Left ventricle myocardium inferior (tissue), 1 donor: Measurements from ENCODE around the gene ZNF41. TPM values are rescaled to one million over a fixed set of nuclear protein-coding genes. Genes with fewer than 3 reads are reported as not detected.

ENCODE experiments used
- DNase-seq: peaks from one replicate; pipeline ENCODE4 v3.0.0-alpha.2; 2020
- H3K27ac ChIP-seq: fragments of 200-600 bp; replicated peaks from 2 replicates; pipeline ENCODE4 v1.8.0; 2021
- H3K27me3 ChIP-seq: fragments of 200-600 bp; 2 replicates; pipeline ENCODE4 v1.8.0; 2021; ENCODE audit warnings: low read depth
- H3K36me3 ChIP-seq: fragments of 200-600 bp; 2 replicates; pipeline ENCODE4 v1.8.0; 2021
- H3K4me1 ChIP-seq: fragments of 200-600 bp; 2 replicates; pipeline ENCODE4 v1.8.0; 2021
- H3K4me3 ChIP-seq: fragments of 200-600 bp; 2 replicates; pipeline ENCODE4 v1.8.0; 2021; ENCODE audit warnings: mild to moderate bottlenecking, moderate library complexity
- H3K9me3 ChIP-seq: fragments of 200-600 bp; replicated peaks from 2 replicates; pipeline ENCODE4 v1.8.0; 2021
- intact Hi-C: fragments of 100-400 bp; cut with micrococcal nuclease; formaldehyde crosslinking; loops from one replicate; pipeline ENCODE4 v1.11.0; 2022
- total RNA-seq: library from RNA; stranded (reverse); fragmentation: NEBNext Ultra II Directional; extraction: Animal tissue kit (Norgen Biotek cat#: 25700); gene quantifications from one replicate; pipeline ENCODE4 v1.2.1, GENCODE V29; 2021
- TF ChIP-seq, protein P1 (sequence below): fragments of 200-600 bp; IDR thresholded peaks from 2 replicates; pipeline ENCODE4 v1.8.0; 2021; ENCODE audit warnings: antibody characterized with exemption, mild to moderate bottlenecking, borderline replicate concordance
- donor health status: DM: no; HTN: yes; CAD: no; lungs with severe emphysema.

ZNF41 gene
- total RNA-seq, 1 donor from 2014 or later, result 16.1 TPM

DNA sequence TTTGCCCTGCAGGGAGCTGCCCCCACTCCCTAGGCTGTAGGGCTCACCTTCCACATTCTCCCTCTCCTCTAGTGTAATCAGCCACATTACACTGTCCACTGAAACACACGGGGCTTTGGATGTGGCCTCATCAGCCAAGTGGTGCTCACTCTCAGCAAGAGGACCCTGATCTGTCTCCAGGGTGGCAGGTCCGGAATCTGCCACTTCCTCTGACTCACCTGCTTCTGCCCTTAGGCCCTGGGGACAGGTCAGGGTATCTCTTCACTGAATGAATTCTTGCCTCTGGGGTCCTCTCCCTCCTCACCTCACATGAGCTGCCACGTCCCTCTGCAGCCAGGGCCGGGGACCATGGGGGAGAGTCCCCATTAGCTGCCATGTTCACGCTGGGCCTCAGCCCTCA lies 15.9 kb downstream of the ZNF41 start:
- no peak for DNase-seq
- Histone ChIP-seq H3K27ac (no peak overlapping the region), H3K36me3 (peaks cover 7% of the 10 kb centered on the region), H3K4me3 (no peak overlapping the region), H3K4me1 (no peaks in the 10 kb centered on the region), H3K9me3 (no peaks in the 10 kb centered on the region), H3K27me3 (no peaks in the 10 kb centered on the region)
- TF ChIP-seq, protein P1, sequence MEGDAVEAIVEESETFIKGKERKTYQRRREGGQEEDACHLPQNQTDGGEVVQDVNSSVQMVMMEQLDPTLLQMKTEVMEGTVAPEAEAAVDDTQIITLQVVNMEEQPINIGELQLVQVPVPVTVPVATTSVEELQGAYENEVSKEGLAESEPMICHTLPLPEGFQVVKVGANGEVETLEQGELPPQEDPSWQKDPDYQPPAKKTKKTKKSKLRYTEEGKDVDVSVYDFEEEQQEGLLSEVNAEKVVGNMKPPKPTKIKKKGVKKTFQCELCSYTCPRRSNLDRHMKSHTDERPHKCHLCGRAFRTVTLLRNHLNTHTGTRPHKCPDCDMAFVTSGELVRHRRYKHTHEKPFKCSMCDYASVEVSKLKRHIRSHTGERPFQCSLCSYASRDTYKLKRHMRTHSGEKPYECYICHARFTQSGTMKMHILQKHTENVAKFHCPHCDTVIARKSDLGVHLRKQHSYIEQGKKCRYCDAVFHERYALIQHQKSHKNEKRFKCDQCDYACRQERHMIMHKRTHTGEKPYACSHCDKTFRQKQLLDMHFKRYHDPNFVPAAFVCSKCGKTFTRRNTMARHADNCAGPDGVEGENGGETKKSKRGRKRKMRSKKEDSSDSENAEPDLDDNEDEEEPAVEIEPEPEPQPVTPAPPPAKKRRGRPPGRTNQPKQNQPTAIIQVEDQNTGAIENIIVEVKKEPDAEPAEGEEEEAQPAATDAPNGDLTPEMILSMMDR, result no peak
- intact Hi-C loops, result no loop called here

- Histone ChIP-seq H3K27ac (no peak overlapping the region), H3K9me3 (no peaks in the 10 kb centered on the region), H3K4me3 (no peak overlapping the region), H3K27me3 (no peaks in the 10 kb centered on the region), H3K36me3 (peaks cover 4% of the 10 kb centered on the region), H3K4me1 (peaks cover 9% of the 10 kb centered on the region)
- intact Hi-C loops, result no loop called here
- no peak for DNase-seq
- TF ChIP-seq, protein P1, result no peak
Observed at GRCh38 chrX:47460561-47460960, 22.5 kb downstream of the ZNF41 start.

GRCh38 chrX:47458528-47458927 lies 24.5 kb downstream of the ZNF41 start:
- intact Hi-C loops, result no loop called here
- no peak for DNase-seq
- H3K27ac ChIP-seq, result no peak overlapping the region
- H3K9me3 ChIP-seq, result no peaks in the 10 kb centered on the region
- no peak overlapping the region for H3K4me3 ChIP-seq
- TF ChIP-seq, protein P1, result no peak
- peaks cover 9% of the 10 kb centered on the region for H3K4me1 ChIP-seq
- peaks cover 21% of the 10 kb centered on the region for H3K36me3 ChIP-seq
- no peaks in the 10 kb centered on the region for H3K27me3 ChIP-seq

DNA sequence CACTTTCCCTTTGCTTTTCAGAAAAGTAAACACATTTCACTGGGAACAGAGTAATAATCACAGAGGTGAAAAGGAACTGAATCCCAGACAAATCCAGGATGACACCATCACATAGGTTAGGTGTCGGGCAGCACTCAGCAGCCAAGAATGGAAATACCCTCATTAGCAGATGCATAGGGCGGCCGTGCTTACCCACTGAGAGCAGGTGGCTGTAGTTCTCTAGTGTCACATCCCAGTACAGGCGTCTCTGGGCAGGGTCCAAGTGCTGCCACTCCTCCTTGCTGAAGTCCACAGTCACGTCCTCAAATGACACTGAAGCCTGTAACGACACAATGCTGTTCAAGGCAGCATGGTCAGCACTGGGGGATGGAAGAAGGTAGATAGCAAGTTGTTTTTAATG lies 26.9 kb downstream of the ZNF41 start:
- intact Hi-C loops, result no loop called here
- peak; percentile 30 for DNase-seq
- peaks cover 9% of the 10 kb centered on the region for H3K4me1 ChIP-seq
- no peak overlapping the region for H3K4me3 ChIP-seq
- TF ChIP-seq, protein P1, result no peak
- H3K27ac ChIP-seq, result no peak overlapping the region
- H3K27me3 ChIP-seq, result no peaks in the 10 kb centered on the region
- no peaks in the 10 kb centered on the region for H3K9me3 ChIP-seq
- H3K36me3 ChIP-seq, result peaks cover 45% of the 10 kb centered on the region

DNA sequence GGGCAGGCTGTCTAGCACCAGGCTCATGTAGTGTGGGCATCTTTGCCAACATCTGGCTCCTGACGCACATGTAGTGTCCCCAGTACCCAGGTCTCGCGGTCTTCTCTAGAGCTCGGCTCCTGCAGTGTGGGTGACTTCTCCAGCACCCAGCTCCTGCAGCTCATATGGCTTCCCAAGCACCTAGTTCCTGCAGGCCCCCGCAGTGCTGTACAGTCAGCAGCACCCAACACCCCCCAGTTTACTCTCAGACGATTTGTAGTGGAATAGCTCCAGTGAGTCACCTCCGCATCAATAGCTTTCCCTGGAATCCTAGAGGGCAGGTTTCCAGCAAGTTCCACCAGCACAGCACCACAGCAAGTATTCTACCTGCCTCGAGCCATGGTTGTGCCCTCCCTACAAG lies 30.9 kb downstream of the ZNF41 start:
- no peaks in the 10 kb centered on the region for H3K27me3 ChIP-seq
- TF ChIP-seq, protein P1, result no peak
- H3K27ac ChIP-seq, result no peak overlapping the region
- peaks cover 9% of the 10 kb centered on the region for H3K4me1 ChIP-seq
- no peak overlapping the region for H3K4me3 ChIP-seq
- intact Hi-C loops, result no loop called here
- DNase-seq, result no peak
- peaks cover 21% of the 10 kb centered on the region for H3K9me3 ChIP-seq
- peaks cover 79% of the 10 kb centered on the region for H3K36me3 ChIP-seq
